ENCODE measurements around the gene AKAP13. TPM values are rescaled to one million over a fixed set of nuclear protein-coding genes. Genes with fewer than 3 reads are reported as not detected.

The AKAP13 gene
- total and polyA plus RNA-seq, 2 of the 13 experiments (the other 11 are each of a cell fraction or from before 2014, with no cell fraction given): 6.7 to 27.1 TPM

DNA sequence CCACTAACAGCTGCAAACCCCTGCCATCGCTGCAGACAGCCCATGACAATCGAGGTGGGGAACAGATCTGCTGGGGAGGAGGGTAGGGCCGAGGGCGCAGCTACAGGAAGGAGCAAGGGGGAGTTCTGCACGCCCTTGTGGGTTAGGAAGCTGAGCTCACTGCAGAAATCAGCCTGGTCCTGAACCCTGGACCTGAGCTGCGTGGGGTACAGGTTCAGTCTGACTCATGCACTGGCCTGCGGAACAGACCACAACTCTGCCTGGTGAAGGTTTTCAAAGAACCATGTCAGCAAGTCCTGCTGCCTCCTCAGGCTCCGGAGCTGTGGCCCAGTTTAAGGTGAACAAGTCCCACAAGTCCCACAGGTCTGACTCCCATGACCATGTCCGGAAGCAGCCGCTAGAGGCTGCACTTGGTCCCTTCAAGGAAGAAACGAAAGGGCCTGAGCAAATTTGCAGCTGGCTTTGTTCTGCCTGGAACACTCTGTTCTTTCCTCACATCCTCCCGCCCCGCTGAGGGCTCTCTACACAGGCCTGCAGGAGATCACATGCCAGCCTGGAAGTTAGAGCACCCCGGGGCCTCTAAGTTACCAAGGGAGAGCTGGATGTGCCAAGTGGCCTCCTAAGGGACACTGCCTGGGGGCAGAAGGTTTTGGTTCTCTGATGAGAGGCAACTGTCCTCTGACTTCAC, 49.4 kb upstream of the AKAP13 start (continued):
- TF ChIP-seq, protein P1, sequence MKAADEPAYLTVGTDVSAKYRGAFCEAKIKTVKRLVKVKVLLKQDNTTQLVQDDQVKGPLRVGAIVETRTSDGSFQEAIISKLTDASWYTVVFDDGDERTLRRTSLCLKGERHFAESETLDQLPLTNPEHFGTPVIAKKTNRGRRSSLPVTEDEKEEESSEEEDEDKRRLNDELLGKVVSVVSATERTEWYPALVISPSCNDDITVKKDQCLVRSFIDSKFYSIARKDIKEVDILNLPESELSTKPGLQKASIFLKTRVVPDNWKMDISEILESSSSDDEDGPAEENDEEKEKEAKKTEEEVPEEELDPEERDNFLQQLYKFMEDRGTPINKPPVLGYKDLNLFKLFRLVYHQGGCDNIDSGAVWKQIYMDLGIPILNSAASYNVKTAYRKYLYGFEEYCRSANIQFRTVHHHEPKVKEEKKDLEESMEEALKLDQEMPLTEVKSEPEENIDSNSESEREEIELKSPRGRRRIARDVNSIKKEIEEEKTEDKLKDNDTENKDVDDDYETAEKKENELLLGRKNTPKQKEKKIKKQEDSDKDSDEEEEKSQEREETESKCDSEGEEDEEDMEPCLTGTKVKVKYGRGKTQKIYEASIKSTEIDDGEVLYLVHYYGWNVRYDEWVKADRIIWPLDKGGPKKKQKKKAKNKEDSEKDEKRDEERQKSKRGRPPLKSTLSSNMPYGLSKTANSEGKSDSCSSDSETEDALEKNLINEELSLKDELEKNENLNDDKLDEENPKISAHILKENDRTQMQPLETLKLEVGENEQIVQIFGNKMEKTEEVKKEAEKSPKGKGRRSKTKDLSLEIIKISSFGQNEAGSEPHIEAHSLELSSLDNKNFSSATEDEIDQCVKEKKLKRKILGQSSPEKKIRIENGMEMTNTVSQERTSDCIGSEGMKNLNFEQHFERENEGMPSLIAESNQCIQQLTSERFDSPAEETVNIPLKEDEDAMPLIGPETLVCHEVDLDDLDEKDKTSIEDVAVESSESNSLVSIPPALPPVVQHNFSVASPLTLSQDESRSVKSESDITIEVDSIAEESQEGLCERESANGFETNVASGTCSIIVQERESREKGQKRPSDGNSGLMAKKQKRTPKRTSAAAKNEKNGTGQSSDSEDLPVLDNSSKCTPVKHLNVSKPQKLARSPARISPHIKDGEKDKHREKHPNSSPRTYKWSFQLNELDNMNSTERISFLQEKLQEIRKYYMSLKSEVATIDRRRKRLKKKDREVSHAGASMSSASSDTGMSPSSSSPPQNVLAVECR (CRISPR knock-in tag; IDR thresholded peaks at IDR 0.05; ENCODE audit: borderline replicate concordance): peak; percentile 45; the same call in 1 of the 2 replicates
- TF ChIP-seq MYC (CRISPR knock-in tag; IDR thresholded peaks at IDR 0.05; ENCODE audit: borderline replicate concordance) (no peak), ZNF451 (CRISPR knock-in tag; IDR thresholded peaks at IDR 0.05) (no peak), MEIS1 (CRISPR knock-in tag; IDR thresholded peaks at IDR 0.05; ENCODE audit: borderline replicate concordance) (peak; percentile 62; the same call in 1 of the 2 replicates), ZNF101 (CRISPR knock-in tag; IDR thresholded peaks at IDR 0.05; ENCODE audit: borderline replicate concordance, low read depth) (0 out of 2 replicates have a peak, but pooled peaks have one; percentile 25), NR2C2 (CRISPR knock-in tag; IDR thresholded peaks at IDR 0.05; ENCODE audit: borderline replicate concordance) (0 out of 2 replicates have a peak, but pooled peaks have one; percentile 33), ZNF160 (CRISPR knock-in tag; IDR thresholded peaks at IDR 0.05) (0 out of 2 replicates have a peak, but pooled peaks have one; percentile 44), ATF7 (IDR thresholded peaks at IDR 0.05) (no peak), ATF7 (CRISPR knock-in tag; IDR thresholded peaks at IDR 0.05) (0 out of 2 replicates have a peak, but pooled peaks have one; percentile 28), SOX5 (CRISPR knock-in tag; IDR thresholded peaks at IDR 0.05; ENCODE audit: borderline replicate concordance) (peak; percentile 21; the same call in 1 of the 2 replicates), U2AF2 (IDR thresholded peaks at IDR 0.05; ENCODE audit: low read depth, low read length) (no peak), MAFK (conservative IDR thresholded peaks at IDR 0.05 in 1 of 2, IDR thresholded peaks at IDR 0.05 in 1 of 2; ENCODE audit: low read length in 2 of 2) (peak; percentile 47 to 75), ZZZ3 (CRISPR knock-in tag; IDR thresholded peaks at IDR 0.05; ENCODE audit: borderline replicate concordance) (0 out of 2 replicates have a peak, but pooled peaks have one; percentile 13), ZNF292 (CRISPR knock-in tag; IDR thresholded peaks at IDR 0.05; ENCODE audit: borderline replicate concordance, low read depth) (peak; percentile 90), ZNF331 (CRISPR knock-in tag; IDR thresholded peaks at IDR 0.05) (peak; percentile 16; the same call in 1 of the 2 replicates)
- TF ChIP-seq, protein P2, sequence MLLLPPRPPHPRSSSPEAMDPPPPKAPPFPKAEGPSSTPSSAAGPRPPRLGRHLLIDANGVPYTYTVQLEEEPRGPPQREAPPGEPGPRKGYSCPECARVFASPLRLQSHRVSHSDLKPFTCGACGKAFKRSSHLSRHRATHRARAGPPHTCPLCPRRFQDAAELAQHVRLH (CRISPR knock-in tag; IDR thresholded peaks at IDR 0.05; ENCODE audit: borderline replicate concordance, low read depth): peak; percentile 56; the same call in 1 of the 2 replicates
- TF ChIP-seq, protein P3, sequence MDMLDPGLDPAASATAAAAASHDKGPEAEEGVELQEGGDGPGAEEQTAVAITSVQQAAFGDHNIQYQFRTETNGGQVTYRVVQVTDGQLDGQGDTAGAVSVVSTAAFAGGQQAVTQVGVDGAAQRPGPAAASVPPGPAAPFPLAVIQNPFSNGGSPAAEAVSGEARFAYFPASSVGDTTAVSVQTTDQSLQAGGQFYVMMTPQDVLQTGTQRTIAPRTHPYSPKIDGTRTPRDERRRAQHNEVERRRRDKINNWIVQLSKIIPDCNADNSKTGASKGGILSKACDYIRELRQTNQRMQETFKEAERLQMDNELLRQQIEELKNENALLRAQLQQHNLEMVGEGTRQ (IDR thresholded peaks at IDR 0.05; ENCODE audit: low read depth, low read length): no peak
- TF ChIP-seq, protein P3 (CRISPR knock-in tag; IDR thresholded peaks at IDR 0.05; ENCODE audit: borderline replicate concordance): no peak
